NCI-H2227 (cell line): ENCODE measurements around the gene GNA15.

Experiments used
- DNase-seq: peaks from one replicate; lab custom pipeline; 2025; ENCODE audit not compliant: unreplicated experiment; lab: John Stamatoyannopoulos, UW

Gene GNA15

DNA sequence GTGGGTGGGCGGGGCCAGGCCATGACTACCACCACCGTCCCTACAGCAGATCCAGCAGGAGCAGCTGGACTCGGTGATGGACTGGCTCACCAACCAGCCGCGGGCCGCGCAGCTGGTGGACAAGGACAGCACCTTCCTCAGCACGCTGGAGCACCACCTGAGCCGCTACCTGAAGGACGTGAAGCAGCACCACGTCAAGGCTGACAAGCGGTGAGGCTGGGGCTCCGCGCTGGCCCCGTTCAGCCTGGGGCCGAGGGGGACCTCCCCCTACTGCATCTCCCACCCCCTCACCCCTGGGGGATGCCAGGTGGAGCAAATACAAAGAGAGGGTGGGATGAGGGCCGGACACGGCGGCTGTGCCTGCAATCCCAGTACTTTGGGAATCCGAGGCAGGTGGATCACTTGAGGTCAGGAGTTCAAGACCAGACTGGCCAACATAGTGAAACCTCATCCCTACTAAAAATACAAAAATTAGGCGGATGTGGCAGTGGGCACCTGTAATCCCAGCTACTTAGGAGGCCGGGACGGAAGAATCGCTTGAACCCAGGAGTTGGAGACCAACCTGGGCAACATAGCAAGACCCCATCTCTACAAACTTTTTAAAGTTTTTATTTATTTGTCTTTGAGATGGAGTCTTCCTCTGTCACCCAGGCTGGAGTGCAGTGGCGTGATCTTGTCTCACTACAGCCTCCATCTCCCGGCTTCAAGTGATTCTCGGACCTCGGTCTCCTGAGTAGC lies 70.6 kb downstream of the GNA15 start:
- no peak for DNase-seq

DNA sequence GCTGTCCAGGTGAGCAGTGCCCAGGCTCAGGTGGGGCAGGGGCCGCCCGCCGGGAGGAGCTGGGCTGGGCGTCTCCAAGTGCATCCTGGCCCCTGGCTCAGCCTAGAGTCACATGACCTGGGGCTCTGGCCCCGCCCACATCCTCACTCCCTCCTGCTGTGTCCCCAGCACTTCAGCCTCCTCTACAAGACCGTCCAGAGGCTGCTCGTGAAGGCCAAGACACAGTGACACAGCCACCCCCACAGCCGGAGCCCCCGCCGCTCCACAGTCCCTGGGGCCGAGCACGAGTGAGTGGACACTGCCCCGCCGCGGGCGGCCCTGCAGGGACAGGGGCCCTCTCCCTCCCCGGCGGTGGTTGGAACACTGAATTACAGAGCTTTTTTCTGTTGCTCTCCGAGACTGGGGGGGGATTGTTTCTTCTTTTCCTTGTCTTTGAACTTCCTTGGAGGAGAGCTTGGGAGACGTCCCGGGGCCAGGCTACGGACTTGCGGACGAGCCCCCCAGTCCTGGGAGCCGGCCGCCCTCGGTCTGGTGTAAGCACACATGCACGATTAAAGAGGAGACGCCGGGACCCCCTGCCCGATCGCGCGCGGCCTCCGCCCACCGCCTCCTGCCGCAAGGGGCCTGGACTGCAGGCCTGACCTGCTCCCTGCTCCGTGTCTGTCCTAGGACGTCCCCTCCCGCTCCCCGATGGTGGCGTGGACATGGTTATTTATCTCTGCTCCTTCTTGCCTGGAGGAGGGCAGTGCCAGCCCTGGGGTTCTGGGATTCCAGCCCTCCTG lies 71.8 kb downstream of the GNA15 start:
- no peak for DNase-seq

DNA sequence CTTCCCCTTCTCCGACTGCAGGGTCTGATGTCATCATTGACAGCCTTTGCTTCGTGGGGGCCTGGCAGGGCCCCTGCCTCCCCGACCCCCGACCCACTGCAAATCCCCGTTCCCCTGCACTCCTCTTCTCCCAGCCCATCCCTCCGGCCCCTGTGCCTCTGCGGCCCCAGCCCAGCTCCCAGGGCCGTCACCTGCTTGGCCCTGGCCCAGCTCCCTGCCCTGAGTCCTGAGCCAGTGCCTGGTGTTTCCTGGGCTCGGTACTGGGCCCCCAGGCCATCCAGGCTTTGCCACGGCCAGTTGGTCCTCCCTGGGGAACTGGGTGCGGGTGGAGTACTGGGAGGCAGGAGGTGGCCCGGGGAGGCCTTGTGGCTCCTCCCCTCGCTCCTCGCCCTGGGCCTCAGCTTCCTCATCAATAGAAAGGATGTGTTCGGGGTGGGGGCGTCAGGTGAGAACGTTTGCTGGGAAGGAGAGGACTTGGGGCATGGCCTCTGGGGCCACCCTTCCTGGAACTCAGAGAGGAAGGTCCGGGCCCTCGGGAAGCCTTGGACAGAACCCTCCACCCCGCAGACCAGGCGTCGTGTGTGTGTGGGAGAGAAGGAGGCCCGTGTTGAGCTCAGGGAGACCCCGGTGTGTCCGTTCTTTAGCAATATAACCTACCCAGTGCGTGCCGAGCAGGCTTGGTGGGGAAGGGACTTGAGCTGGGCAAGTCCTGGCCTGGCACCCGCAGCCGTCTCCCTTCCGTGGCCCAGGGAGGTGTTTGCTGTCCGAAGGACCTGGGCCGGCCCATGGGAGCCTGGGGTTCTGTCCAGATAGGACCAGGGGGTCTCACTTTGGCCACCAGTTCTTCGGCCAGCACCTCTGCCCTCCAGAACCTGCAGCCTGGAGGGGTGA lies 72.7 kb downstream of the GNA15 start:
- DNase-seq, result no peak

DNA sequence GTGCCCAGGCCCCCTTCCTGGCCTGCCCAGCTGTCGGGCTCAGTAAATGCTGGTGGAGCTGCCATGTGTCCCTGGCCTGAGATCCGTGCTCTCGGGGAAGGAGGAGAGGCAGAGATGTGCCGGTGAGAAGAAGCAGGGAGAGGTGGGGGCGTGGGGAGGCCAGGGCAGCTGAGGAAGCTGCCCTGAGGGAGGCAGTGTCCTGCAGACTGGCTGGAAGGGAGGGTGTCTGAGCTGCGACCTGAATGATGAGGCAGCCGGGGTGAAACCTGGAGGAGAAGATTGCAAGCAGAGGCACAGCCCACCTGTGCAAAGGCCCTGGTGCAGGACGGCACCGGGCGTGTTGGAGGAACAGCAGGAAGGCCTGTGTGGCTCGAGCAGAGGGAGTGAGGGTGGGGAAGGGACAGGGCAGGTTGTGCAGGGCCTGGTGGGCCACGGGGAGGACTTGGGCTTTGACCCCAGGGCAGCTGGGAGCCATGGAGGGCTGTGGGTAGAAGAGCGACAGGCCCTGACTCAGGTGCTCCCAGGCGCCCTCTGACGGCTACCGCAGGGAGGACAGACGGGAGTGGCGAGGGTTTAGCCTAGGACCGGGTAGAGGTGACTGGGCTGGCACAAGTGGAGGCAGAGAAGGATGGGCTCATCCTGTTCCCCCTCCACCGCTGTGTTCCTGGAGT lies 74.6 kb downstream of the GNA15 start:
- DNase-seq, result peak; percentile 20

DNA sequence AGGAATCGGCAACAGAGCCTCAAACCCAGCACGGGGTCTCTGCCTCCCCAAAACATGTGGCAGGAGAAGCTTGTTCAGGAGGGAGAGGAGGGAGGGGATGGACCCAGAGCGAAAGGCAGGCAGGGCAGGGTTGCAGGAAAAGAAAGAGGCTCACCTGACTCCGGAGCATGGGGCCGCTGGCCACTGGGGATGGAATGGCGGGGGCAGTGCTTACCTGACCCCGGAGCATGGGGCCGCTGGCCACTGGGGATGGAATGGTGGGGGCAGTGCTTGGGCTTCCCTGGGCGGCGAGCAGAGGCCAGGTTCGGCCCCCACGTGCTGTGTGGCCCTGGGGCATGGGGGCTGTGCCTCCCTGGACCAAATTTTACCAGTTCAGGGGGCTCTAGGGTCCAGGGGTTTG lies 75.4 kb downstream of the GNA15 start:
- DNase-seq, result no peak

DNA sequence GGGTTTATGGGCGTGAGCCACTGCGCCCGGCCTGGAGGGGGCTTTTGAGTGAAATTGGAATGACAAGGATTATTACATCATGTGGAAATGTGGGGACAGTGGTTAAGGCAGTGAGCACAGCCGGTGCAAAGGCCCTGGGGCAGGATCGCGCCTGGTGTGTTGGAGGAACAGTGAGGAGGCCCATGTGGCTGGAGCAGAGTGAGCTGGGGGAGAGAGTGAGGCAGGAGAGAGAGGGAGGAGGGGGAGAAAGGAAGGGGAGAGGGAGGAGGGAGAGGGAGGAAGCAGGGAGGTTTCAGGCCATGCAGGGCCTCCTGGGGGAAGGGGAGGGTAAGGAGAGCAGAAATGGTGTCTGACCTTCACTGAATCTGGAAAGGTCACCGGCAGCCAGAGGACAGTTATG lies 77.3 kb downstream of the GNA15 start:
- no peak for DNase-seq
